ENCODE measurements around the gene BEST2.
"Not testable (repeated sequence)": the region's sequence is repeated elsewhere in the genome, so short reads cannot be mapped to it uniquely, and the experiment has no call there.

BEST2 gene

DNA sequence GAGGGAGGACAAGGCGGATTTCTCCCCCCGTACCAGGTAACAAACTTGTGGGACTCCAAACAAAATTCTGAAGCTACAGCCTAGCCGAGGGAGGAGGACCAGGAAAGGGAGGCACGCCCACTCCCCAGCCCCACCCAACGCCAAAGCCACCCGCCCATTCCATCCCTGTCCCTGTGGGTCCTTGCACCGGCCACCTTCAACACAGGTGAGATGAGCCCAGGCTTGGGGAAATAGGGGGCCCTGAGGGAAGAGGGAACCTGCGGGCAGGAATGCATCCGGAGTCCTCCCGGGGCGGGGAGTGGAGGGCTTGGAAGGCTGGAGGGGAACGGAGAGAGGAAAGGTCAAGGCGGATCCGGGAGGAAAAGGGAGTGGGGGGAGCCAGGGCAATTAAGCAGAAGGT is at the start of gene BEST2:
Gene BEST2, plus strand, starts transcription at position 157 of the 400 bp plus-strand sequence. CDS start 802 bp downstream, outside the sequence.
- no peak for DNase-seq (ENCODE audit: low read depth in 1 of 2, low spot score in 1 of 2)

DNA sequence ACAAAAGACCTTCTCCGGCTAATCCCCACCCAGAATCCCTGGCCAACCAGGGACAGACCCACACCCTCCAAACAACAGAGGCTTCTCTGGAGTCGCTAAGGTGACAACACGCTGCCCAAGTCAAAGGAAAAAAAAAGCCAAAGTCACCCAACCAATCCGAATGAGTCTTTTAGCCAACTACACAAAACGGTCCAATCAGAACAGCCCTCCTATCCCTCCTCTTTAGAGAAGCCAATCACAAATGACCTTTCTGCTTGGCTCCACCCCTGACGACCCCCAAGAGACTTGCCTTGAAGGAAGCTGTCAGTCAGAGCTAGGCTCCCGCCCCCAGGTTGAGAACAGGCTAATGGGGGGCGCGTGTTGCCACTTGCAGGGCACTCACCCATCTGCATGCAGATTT is 48.5 kb upstream of the BEST2 start:
- no peak for DNase-seq (ENCODE audit: low read depth in 1 of 2, low spot score in 1 of 2)

DNA sequence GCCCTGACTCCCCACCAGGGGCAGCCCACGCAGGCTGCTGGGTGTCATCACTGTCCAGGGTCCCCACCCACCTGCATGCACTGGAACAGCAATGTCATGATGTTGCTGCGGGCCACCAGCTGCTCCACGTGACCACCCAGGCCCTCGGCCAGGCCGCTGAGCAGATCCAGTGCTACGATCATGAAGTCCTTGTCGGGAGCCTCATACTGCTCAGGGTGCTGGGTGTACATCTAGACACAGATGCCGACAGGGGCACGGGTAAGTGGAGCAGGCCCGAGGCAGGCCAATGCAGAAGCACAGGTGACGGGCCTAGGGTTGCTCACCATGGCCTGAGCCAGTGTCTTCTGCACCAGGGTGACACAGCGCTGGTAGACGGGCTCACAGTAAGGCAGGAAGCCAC is 46.4 kb upstream of the BEST2 start:
- DNase-seq (ENCODE audit: low read depth in 1 of 2, low spot score in 1 of 2), result no peak

DNA sequence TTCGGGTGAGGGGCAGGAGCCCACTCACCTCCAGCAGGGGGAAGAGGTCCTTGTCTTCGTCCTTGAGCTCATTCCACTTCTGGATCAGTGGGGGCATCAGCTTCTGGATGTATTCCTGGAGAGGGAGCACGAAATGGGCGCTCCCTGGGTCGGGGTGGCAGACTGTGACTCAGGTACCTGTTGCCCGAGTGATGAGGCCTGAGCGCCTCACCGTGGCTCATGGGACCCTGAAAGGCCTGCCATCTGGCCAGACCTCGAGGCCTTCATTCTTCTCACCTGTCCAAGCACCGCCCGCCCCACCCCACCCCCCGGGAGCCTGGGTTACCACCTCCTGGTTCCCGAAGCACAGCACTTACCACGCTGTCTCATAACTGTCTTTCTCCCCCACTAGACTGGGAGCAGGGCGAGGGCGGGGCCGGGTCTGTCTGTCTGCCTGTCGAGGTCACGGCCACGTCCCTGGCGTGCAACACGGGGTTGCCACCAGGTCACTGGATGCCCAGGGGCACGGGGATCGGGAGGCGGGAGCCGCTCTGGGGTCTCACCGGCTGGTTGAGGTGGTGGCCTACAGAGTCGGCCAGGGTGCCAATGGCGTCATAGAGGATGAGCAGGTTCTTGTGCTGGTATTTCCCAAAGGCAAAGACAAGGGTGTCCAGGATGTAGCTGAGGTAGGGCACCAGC is 45.8 kb upstream of the BEST2 start:
- DNase-seq (ENCODE audit: low read depth in 1 of 2, low spot score in 1 of 2), result no peak

DNA sequence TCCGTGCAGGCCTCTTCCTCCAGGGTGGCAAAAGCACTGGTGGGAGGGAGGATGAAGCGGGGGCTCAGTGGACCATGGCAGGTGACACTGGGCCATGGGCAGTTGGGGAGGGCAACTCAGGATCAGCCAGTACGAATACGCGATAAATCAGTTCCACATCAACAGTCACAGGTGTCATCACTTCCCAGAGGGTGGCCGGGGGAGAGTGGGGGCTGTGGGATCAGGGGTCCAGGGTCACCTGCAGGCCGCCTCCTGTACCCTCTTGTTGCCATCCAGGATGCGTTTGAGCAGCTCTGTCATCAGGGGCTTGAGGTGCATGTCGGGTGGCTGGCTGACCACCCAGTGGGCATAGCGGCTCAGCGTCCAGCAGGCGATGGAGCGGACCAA is 45.3 kb upstream of the BEST2 start:
- DNase-seq (ENCODE audit: low read depth in 1 of 2, low spot score in 1 of 2), result no peak

DNA sequence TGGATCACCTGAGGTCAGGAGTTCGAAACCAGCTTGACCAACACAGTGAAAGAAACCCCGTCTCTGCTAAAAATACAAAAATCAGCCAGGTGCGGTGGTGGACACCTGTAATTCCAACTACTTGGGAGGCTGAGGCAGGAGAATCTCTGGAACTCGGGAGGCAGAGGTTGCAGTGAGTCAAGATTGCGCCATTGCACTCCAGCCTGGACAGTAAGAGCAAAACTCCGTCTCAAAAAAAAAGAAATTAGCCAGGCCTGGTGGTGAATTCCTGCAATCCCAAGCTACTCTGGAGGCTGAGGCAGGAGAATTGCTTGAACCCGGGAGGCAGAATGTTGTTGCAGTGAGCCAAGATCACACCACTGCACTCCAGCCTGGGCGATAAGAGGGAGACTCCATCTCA is 43.0 kb upstream of the BEST2 start:
- DNase-seq (ENCODE audit: low read depth in 1 of 2, low spot score in 1 of 2), result no peak

DNA sequence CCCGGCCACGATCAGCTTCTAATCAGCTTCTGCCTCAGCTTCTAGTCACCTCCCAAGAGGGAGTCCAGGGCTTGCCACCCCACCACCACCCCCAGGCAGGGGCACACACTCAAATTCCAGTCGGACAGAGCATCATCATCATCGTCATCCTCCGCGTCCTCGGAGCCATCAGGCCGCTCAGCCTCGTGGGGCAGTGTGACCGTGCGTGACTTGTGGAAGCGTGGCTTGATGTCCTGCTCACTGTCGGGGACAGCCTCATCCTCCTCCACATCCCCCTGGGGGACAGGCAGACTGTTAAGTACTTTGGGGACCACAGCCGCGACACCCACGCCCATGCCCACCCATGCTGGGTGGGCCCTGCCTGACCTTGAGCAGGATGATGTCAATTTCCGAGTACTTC is 40.4 kb upstream of the BEST2 start:
- DNase-seq (ENCODE audit: low read depth in 1 of 2, low spot score in 1 of 2), result no peak

DNA sequence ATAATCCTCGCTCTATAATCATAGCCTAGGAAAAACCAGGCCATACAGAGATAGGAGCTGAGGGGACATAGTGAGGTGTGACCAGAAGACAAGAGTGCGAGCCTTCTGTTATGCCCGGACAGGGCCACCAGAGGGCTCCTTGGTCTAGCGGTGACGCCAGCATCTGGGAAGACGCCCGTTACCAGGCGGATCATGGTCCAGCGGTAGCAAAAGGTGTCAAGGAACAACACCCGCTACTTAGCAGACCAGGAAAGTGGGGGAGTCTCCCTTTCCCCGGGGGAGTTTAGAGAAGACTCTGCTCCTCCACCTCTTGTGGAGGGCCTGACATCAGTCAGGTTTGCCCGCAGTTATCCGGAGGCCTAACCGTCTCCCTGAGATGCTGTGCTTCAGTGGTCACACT is 39.5 kb upstream of the BEST2 start:
- DNase-seq (ENCODE audit: low read depth in 1 of 2, low spot score in 1 of 2), result not testable (repeated sequence)

DNA sequence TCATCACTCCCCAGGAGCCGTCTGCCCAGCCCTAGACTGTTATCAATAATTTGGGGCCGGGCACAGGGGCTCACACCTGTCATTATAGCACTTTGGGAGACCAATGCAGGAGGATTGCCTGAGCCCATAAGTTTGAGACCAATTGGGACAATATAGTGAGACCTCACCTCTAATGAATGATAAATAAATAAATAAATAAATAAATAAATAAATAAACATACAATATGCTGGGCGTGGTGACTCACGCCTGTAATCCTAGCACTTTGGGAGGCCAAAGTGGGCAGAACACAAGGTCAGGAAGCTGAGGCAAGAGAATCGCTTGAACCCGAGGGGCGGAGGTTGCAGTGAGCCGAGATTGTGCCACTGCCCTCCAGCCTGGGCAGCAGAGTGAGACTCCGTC is 38.3 kb upstream of the BEST2 start:
- not testable (repeated sequence) for DNase-seq (ENCODE audit: low read depth in 1 of 2, low spot score in 1 of 2)

DNA sequence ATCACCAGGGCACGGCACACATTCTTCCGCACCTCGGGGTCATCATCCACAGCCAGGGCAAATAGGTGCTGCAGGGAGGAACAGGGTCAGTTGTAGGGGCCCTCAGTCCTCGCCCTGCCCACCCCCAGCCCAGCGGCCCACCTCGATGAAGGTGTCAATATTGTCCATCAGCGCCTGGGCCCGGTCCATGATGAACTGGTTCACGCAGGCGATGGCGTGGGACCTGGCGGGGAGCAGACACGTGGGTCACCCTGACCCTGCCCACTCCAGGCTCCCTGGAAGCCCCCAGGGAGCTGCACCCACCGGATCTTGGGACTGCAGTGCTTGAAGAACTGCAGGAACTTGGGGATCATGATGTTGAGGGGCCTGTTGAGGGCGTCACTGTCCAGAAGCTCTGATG is 36.5 kb upstream of the BEST2 start:
- DNase-seq (ENCODE audit: low read depth in 1 of 2, low spot score in 1 of 2), result no peak

DNA sequence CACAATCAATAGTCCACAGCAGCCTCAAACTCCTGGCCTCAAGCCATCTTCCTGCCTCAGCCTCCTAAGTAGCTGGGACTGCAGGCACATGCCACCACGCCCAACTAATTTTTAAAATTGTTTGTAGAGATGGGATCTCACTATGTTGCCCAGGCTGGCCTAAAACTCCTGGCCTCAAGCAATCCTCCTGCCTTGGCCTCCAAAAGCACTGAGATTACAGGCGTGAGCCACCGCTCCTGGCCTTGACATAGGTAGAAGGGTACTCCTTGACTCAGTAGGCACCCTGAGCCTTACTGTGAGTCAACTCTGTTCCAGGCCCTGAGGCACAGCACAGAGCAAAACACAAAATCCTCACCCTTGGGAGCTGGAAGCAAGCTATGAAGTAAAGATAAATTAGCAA is 35.7 kb upstream of the BEST2 start:
- no peak for DNase-seq (ENCODE audit: low read depth in 1 of 2, low spot score in 1 of 2)

DNA sequence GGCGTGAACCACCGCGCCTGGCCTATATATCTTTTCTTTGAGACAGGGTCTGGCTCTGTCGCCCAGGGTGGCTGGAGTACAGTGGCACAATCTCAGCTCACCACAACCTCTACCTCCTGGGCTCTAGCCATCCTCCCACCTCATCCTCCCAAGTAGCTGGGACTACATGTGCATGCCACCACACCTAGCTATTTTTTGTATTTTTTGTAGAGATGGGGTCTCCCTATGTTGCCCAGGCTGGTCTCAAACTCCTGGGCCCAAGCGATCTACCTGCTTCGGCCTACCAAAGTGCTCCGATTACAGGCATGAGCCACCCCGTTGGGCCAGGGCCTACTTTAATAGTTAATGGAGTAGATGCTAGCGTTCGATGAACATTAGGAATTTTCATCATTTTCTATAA is 31.3 kb upstream of the BEST2 start:
- DNase-seq (ENCODE audit: low read depth in 1 of 2, low spot score in 1 of 2), result no peak

DNA sequence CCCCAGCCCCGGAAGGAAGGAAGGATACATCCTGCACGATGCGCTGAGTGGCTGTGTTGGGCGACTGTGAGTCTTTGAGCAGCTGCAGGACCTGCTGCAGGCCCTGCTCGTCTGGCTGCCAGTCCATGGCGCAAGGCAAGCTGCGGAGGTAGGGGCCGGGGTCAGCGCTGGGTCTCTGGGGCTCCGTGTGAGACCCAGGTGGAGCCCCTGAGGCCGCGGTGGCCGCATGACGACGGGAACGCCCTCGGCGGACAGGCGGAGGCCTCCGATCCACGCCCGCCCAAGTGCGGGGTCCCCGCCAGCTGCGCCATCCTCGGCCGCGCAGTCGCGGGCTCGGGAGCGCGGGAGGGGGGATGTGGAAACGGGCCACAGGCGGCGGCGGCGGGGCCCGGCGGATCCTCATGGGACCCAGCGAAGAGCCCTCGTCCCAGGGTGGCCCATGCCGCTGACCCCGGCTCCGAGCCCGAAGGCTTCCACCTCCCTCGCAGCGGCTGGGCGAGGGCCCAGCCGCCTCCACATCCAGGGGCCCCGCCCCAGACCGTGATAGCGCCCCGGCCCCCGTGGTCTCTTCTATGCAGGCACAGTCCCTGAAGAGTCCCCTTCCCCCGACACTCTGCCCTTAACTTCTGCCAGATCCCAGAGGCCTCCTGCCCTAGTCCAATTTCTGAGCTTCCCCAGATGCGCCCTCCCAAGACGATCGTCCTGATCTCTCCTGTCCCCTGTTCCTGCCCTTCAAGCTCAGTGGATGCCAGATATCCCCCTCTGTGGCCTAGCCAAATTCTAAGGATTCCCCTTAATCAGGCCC is 30.5 kb upstream of the BEST2 start:
- no peak for DNase-seq (ENCODE audit: low read depth in 1 of 2, low spot score in 1 of 2)

DNA sequence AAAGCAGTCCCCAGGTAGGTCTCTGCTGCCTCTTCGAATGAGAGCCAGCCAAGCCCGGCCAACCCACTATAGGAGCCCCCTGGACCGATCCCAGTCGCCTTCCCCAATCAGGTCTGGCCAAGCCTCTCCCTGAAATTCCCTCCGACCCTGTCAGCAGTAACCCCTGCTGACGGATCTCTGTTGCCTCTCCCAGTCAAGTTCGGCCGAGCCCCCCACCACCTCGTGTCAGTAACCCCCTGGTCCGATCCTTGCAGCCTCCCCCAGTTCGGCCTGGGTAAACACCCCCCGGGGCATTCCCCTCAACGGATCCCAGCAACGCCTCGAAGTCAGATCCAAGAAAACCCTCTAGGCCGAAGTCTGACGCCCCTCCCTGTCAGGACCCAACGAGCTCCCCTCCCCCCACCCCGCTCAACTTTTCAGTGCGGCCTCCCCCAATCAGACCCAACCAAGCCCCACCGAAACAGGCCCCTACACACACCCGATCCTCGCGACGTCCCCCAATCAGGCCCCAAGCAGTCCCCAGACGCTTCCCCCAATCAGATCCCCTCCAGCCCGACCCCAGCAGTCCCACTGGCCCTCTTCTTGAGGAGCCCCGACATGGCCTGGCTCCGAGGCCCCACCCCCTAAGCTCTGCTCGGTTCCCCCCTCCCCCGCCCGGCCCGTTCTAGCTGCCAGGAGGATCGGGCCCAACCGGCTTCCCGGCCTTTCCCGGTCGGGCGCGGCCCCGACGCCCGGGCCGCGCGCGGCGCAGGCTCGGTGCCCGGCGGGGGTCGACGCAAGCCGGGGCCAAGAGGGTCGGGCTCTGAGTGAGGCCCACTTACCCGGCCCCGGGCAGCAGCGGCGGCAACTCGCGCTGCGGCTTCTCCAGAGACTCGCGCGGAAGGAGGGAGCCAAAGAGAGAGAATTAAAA is 29.7 kb upstream of the BEST2 start:
- DNase-seq (ENCODE audit: low read depth in 1 of 2, low spot score in 1 of 2), result peak in 1 of 2 donors; percentile 11

DNA sequence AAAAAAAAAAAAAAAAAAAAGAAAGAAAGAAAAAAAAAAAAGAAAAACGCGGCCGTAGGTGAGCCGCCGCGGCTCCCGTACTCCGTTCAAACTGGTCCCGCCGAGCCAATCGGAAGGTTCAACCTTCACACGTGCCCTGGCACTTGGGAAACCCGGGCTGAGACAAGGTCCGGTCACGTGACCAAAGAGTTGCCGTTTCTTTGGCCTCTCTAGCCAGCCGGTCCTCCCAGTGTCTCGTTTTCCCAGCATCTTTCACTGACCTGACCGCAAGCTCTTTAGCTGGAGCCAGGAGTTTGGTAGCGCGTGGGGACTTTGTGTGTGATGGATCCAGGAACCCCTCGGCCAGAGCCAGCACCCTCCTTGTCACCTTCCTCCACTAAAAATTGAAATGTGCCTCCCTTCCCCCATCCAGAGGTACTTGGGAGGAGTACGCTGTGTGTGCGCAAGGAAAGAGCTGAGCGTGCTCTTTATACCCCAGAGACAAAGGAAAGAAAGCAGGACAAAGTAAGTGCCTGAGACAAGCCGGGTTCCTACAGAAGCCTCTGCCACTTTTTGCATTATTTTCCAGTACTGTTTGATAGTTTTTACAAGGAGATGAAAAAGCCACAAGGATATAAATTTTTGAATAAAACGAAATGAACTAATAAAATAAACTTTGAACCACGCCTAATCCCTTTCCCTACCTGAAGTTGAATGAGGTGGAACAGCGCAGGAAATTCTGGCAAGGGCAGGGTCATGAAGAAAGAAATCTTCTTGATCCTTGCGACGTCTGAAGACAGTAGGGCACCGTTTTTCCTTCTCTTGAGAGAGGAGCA is 28.8 kb upstream of the BEST2 start:
- DNase-seq (ENCODE audit: low read depth in 1 of 2, low spot score in 1 of 2), result peak; percentile 74 to 94

DNA sequence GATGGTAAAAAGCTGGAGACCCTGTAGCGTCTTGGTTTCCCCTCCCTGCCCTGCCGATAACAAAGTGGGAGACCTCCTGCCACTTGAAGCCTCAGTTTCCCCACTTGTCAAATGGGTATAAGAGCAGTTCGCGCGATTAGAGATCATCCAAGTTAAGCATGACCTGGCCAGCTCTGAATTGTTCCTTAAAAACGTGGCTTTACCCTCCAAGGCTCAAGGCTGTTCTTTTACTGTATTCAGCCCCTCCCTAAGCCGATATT is 28.3 kb upstream of the BEST2 start:
- no peak for DNase-seq (ENCODE audit: low read depth in 1 of 2, low spot score in 1 of 2)

DNA sequence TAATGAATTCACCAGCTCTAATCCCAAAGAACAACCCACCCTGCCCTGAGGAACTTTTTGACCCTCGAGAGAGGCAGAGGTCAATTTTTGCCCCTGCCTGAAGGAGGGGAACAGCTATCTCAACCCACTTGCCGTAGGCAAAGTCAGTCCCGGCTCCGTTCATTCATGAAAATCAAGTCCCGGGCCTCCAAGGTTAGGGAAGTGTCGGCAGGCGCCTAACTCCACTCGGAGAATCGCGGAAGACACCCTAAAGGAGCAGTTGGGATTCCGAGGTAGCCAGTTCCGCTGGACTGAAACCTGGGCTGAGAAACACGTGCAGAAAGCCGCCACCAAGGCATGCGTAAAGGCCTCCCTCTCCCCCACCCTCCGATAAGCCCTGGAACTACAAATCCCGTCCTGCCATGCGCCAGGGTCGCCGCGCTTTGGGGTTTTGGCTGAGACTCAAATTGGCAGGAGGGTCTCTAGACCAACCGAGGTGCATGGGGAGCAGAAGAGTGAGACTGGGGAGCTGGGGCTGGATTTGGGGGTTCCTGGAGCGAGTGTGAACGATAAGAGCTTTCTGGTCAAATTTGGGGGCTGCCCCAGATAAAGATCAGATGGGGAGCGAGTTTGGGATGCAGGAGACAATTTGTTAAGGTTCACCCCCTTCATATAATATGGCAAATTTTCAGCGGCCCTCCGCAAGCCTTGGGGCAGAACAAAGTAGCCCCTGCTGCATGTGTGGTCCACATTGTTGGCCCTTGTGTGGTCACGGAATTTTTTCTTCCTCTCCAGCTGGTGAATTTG is 27.8 kb upstream of the BEST2 start, which contains the start of gene TNPO2:
Gene TNPO2, minus strand, starts transcription at position 292 of the 786 bp plus-strand sequence. CDS start 2,955 bp downstream, outside the sequence.
- DNase-seq (ENCODE audit: low read depth in 1 of 2, low spot score in 1 of 2), result peak; percentile 50 to 73

DNA sequence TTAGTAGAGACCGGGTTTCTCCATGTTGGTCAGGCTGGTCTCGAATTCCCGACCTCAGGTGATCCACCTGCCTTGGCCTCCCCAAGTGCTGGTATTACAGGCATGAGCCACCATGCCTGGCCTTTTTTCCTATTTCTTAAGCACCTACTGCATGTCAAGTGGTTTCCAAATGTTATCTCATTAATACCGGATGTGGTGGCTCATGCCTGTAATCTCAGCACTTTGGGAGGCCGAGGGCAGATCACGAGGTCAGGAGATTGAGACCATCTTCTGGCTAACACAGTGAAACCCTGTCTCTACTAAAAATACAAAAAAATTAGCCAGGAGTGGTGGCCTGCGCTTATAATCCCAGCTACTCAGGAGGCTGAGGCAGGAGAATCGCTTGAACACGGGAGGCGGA is 26.0 kb upstream of the BEST2 start:
- DNase-seq (ENCODE audit: low read depth in 1 of 2, low spot score in 1 of 2), result not testable (repeated sequence)

DNA sequence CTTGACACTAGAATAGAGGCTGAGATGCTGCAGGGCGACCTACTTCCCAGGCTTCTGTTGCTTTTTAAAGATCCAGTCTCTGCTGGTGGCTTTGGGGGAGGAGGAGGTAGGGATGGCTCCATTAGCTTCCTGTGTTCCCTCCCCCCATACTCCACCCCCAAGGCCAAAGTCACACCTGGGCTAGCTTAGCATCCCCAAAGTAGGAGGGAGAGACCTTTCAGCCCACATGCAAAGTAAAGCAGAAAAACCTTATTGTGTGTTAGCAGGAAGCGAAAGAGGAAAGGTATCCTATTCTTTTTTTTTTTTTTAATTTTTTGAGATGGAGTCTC is 24.6 kb upstream of the BEST2 start:
- no peak for DNase-seq (ENCODE audit: low read depth in 1 of 2, low spot score in 1 of 2)

DNA sequence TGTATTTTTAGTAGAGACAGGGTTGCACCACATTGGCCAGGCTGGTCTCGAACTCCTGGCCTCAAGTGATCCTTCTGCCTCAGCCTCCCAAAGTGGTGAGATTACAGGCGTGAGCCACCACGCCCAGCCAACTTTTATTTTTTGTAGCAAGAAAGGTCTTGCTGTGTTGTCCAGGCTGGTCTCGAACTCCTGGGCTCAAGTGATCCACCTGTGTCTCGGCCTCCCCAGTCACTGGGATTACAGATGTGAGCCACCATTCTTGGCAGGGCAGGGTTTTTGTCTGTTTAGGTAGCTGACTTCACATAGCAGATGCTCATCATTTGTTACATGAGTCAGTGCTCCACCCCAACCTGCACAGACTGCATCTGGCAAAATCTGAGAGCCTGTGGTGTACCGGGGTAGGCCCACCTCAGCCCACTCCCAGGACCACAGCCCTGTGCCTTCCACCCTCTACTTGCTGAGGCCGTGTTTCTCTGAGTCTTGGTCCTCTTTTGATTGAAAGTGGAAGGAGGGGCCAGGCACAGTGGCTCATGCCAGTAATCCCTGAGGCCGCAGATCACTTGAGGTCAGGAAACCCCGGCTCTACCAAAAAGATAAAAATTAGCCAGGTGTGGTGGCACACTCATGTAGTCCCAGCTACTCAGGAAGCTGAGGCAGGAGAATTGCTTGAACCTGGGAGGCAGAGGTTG is 23.7 kb upstream of the BEST2 start:
- no peak for DNase-seq (ENCODE audit: low read depth in 1 of 2, low spot score in 1 of 2)
